Gastrocnemius medialis (tissue), 4 donors: ENCODE measurements around the gene IFT81.

Source experiments
- POLR2A ChIP-seq, 2 donors: fragments of 450-650 bp; IDR thresholded peaks; one replicate each; pipeline ENCODE4 v1.6.1; 2017; ENCODE audit warnings: antibody characterized with exemption in 2 of 2, mild to moderate bottlenecking in 2 of 2, moderate library complexity in 2 of 2
- TF ChIP-seq, protein P1 (sequence below), 5 experiments: fragments of 450-650 bp in 3 of 5; fragments of 200-600 bp in 2 of 5; sonication (generic) in 2 of 5; IDR thresholded peaks in 4 of 5; conservative IDR thresholded peaks in 1 of 5; 1 replicate in 4 of 5; 2 replicates in 1 of 5; pipeline ENCODE4 v1.5.1; 2016 to 2019; ENCODE audit warnings: antibody characterized with exemption in 5 of 5, mild to moderate bottlenecking in 3 of 5, moderate library complexity in 3 of 5

GRCh38 chr12:110254971-110255540 is 130.9 kb downstream of the IFT81 start:
- TF ChIP-seq, protein P1, sequence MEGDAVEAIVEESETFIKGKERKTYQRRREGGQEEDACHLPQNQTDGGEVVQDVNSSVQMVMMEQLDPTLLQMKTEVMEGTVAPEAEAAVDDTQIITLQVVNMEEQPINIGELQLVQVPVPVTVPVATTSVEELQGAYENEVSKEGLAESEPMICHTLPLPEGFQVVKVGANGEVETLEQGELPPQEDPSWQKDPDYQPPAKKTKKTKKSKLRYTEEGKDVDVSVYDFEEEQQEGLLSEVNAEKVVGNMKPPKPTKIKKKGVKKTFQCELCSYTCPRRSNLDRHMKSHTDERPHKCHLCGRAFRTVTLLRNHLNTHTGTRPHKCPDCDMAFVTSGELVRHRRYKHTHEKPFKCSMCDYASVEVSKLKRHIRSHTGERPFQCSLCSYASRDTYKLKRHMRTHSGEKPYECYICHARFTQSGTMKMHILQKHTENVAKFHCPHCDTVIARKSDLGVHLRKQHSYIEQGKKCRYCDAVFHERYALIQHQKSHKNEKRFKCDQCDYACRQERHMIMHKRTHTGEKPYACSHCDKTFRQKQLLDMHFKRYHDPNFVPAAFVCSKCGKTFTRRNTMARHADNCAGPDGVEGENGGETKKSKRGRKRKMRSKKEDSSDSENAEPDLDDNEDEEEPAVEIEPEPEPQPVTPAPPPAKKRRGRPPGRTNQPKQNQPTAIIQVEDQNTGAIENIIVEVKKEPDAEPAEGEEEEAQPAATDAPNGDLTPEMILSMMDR (IDR thresholded peaks at IDR 0.05 in 4 of 5, conservative IDR thresholded peaks at IDR 0.05 in 1 of 5): no peak
- no peak for TF ChIP-seq POLR2A (IDR thresholded peaks at IDR 0.05)
